DMS153 treated with DMSO at 0.1 percent for 48 hours (cell line): Measurements from ENCODE around the gene TFCP2L1.

Source experiments
- DNase-seq: peaks from one replicate; lab custom pipeline; 2025; ENCODE audit not compliant: unreplicated experiment; lab: John Stamatoyannopoulos, UW

The TFCP2L1 gene

GRCh38 chr2:121244616-121245015 lies 40.4 kb downstream of the TFCP2L1 start:
- no peak for DNase-seq

- DNase-seq, result no peak
These were observed 41.1 kb downstream of the TFCP2L1 start for GRCh38 chr2:121243821-121244460.

GRCh38 chr2:121242976-121243375 lies 42.0 kb downstream of the TFCP2L1 start:
- DNase-seq, result no peak

GRCh38 chr2:121242175-121242875 lies 42.7 kb downstream of the TFCP2L1 start:
- DNase-seq, result no peak

- DNase-seq, result no peak
These were observed 43.5 kb downstream of the TFCP2L1 start for GRCh38 chr2:121241466-121241865.

- no peak for DNase-seq
These were observed 44.6 kb downstream of the TFCP2L1 start for GRCh38 chr2:121240436-121240835.

- no peak for DNase-seq
These were observed 45.0 kb downstream of the TFCP2L1 start for GRCh38 chr2:121239969-121240368.

- DNase-seq, result no peak
These were observed 45.5 kb downstream of the TFCP2L1 start for GRCh38 chr2:121239471-121239870.

GRCh38 chr2:121238828-121239227 lies 46.2 kb downstream of the TFCP2L1 start:
- DNase-seq, result no peak

- no peak for DNase-seq
These were observed 46.9 kb downstream of the TFCP2L1 start for GRCh38 chr2:121237980-121238665.

GRCh38 chr2:121237336-121237979 lies 47.5 kb downstream of the TFCP2L1 start:
- no peak for DNase-seq

GRCh38 chr2:121236650-121237180 lies 48.3 kb downstream of the TFCP2L1 start:
- DNase-seq, result no peak

- DNase-seq, result no peak
These were observed 48.8 kb downstream of the TFCP2L1 start for GRCh38 chr2:121236101-121236640.

GRCh38 chr2:121235542-121235941 lies 49.5 kb downstream of the TFCP2L1 start:
- DNase-seq, result no peak

- DNase-seq, result no peak
These were observed 50.2 kb downstream of the TFCP2L1 start for GRCh38 chr2:121234791-121235190.

- no peak for DNase-seq
These were observed 50.9 kb downstream of the TFCP2L1 start for GRCh38 chr2:121234144-121234543.

GRCh38 chr2:121233486-121234110 lies 51.4 kb downstream of the TFCP2L1 start:
- no peak for DNase-seq

GRCh38 chr2:121232626-121233265 lies 52.3 kb downstream of the TFCP2L1 start:
- DNase-seq, result no peak

GRCh38 chr2:121231385-121232000 lies 53.5 kb downstream of the TFCP2L1 start:
- no peak for DNase-seq

- DNase-seq, result no peak
These were observed 56.5 kb downstream of the TFCP2L1 start for GRCh38 chr2:121228521-121228920.
